ELR (cell line): ENCODE data around the gene AMDHD2.

Source experiments
- DNase-seq: peaks from one replicate; pipeline ENCODE4 v3.0.0-alpha.2; 2015; ENCODE audit warnings: low read depth

Gene AMDHD2

DNA sequence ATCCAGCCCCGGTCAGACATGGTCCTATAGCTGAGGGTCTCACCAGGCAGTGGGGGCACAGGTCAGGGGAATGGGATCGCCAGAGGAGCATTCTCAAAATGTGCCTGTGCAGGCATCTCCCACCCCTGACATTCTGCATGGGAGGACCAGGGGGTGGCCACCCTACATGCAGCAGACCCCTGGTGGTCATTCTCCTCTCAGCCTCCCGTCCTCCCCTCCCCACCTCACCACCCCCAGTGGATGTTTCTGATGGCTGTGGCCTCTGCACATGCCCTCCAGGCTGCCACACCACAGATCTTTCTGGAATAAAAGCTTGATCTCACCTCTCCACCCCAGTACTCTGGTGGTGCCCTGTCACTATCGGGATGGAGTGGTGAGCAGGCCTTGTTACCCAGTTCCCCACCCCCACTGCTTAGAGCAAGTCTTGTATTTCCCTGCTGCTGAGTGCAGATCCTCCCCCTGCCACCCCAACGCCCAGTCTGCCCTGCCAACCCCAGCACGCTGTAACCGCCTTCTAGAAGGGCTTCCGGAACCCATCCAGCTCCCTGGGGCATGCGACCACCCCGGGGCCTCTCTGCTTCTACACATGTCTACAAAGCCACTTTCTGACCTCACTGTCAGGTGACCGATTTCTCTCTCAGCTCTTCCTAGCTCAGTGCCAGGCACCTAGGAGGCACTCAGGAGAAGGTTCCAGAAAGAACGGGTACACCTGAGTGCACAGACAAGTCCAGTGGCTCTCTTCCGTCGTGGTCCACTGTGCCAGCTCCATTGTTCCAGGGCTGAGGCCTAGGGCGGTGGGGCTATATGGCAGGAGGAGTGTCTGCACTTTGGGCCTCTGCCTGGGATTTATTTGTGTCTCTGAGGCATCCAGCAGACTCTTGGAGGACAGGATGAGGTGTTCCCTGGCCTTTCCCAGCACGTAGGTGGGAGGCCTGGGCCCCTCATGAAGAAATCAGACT lies 36.0 kb upstream of the AMDHD2 start:
- DNase-seq, result no peak

DNA sequence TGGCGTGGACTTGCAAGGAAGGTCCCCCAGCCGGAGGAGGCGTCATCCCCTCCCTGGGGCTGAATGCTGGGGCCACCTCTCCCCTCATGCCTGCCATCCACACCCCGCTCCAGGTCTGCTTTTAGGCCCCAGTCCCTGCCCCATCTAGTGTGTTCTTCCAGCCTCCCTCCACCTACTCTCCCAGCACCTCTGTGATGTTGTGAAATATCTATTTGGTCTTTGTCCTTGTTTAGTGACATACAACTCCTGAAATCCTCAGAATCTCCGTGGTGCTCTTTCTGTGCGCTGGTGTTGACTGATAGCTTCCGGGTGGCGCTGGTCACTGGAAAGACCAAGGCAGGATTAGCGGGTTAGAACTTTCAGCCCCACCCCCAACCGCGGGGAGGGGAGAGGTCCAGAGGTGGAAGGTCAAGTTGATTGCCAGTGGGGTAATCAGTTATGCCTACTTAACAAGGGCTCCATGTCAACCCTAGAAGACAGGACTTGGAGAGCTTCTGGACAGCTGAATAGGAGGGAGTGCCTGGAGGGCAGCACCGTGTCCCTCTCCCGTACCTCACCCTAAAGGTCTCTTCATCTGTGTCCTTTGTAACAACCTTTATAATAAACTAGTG lies 35.2 kb upstream of the AMDHD2 start:
- no peak for DNase-seq

GRCh38 chr16:2485811-2486507 lies 34.2 kb upstream of the AMDHD2 start:
- no peak for DNase-seq

- DNase-seq, result no peak
Observed at GRCh38 chr16:2486645-2487516, 33.3 kb upstream of the AMDHD2 start.

DNA sequence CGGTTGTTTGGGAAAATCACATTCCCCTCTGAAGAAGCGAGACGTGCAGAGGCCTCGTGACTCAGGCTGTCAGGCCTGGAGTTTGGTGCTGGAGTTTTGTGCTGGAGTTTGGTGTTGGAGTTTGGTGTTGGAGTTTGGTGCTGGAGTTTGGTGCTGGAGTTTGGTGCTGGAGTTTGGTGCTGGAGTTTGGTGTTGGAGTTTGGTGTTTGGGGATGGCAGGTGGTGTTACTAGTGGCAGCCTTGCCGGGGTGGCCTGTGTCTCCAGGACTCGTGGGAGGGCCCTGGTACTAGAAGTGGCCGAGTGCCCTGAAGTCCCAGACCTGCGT lies 32.7 kb upstream of the AMDHD2 start:
- no peak for DNase-seq

GRCh38 chr16:2487903-2488531 lies 32.2 kb upstream of the AMDHD2 start:
- no peak for DNase-seq

GRCh38 chr16:2489581-2489980 lies 30.6 kb upstream of the AMDHD2 start:
- no peak for DNase-seq

GRCh38 chr16:2490190-2491105 lies 29.7 kb upstream of the AMDHD2 start:
- no peak for DNase-seq

DNA sequence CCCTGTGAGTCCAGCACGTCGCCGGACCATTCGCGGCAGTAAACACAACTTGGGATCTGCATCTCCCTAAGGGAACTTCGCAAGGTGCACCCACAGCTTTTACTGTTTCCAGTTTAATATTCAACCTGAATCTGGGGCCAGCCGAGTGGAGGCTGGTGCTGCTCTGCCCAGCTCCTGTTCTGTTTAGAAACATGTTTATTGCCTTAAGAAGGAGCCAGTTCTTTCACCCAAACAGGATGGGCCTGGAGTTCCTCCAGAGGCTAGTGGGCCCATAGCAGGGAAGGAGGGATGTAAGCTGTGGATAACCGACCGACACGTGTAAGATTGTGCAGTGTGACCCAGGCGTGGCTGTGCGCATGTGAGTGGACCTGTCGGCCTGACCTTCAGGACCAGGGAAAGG lies 27.9 kb upstream of the AMDHD2 start:
- no peak for DNase-seq

- DNase-seq, result no peak
Observed at GRCh38 chr16:2493605-2494004, 26.6 kb upstream of the AMDHD2 start.

DNA sequence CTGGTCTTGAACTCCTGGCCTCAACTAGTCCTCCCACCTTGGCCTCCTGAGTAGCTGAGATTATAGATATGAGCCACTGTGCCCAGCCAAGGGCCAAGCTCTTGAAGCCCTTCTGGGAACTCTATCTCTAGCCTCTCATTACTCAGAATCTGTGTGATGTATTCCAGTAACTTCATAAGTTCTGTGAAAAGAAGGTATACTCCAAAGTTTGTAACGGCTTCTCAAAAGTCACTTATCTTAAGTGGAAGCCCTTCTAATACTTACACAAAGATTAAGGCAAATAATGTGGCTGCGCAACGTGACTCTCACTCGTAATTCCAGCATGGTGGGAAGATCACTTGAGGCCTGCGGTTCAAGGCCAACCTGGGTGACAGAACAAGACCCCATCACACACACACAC lies 25.6 kb upstream of the AMDHD2 start:
- DNase-seq, result no peak

DNA sequence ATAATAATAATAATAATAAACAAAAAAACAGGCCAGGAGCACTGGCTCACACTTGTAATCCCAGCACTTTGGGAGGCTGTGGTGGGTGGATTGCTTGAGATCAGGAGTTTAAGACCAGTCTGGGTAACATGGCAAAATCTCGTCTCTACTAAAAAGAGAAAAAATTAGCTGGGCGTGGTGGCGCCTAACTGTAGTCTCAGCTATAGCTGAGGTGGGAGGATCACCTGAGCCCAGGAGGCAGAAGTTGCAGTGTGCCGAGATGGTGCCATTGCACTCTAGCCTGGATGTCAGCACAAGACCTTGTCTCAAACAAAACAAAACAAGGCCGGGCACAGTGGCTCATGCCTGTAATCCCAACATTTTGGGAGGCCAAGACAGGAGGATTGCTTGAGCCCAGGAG lies 25.1 kb upstream of the AMDHD2 start:
- DNase-seq, result no peak

DNA sequence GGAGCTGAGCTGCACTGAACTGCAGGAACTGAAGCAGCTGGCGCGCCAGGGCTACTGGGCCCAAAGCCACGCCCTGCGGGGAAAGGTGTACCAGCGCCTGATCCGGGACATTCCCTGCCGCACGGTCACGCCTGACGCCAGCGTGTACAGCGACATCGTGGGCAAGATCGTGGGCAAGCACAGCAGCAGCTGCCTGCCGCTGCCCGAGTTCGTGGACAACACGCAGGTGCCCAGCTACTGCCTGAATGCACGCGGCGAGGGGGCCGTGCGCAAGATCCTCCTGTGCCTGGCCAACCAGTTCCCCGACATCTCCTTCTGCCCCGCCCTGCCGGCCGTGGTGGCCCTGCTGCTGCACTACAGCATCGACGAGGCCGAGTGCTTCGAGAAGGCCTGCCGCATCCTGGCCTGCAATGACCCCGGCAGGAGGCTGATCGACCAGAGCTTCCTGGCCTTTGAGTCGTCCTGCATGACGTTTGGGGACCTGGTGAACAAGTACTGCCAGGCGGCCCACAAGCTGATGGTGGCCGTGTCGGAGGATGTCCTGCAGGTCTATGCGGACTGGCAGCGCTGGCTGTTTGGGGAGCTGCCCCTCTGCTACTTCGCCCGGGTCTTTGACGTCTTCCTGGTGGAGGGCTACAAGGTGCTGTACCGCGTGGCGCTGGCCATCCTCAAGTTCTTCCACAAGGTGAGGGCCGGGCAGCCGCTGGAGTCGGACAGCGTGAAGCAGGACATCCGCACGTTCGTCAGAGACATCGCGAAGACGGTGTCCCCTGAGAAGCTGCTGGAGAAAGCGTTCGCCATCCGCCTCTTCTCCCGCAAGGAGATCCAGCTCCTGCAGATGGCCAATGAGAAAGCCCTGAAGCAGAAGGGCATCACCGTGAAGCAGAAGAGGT lies 23.7 kb upstream of the AMDHD2 start:
- DNase-seq, result no peak

- no peak for DNase-seq
Observed at GRCh38 chr16:2497116-2497630, 23.0 kb upstream of the AMDHD2 start.

GRCh38 chr16:2497695-2498484 lies 22.3 kb upstream of the AMDHD2 start:
- DNase-seq, result no peak

DNA sequence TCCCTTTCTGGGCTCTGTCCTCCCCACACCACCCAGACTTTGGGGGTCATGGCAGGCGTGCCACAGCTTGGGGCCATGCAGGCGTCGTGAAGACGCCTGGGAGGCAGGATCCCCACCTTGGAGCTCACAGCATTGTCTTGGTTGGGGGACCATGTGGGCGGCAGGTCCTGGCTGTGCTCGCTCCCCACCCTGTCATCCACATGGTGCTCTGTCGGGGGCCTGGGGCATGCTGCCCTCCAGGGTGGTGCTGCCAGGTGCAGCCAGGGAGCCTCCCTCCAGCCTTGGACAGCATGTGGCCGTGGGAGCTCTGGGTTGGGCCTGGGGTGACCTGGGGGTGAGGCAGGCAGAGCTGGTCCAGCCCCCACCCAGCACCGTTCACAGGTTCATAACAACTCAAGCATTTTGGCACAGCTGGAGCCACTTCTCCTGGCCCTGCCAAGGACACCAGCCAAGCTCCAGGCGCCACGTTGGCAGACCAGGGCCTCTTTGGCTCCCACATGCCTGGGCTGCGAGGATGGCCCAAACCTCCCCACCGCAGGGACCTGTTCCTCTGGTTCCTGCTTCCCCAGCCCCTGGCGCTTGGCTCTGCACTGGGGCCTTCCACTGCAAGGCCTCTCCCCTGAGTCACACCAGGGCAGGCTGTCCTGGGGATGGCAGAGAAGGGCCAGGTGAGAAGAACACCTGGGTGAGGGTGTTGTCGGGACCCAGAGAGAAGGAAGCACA lies 21.5 kb upstream of the AMDHD2 start:
- no peak for DNase-seq

DNA sequence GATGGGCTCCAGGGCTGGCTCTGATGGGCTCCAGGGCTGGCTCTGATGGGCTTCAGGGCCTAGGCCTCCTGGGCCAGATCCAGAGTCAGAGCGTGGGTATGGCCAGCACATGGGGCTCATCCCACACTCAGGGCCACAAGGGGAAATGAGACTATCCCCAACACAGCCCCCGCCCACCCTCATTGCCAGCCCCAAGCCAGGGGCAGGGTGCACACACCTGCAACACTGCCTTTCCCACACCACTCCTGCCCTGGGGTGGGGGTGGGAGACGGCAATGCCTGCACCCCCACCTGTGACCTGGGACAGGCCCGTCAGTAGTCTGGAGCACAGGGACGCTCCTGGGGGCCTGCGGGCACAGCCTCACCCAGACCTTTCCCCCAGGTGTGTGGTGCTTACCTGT lies 20.7 kb upstream of the AMDHD2 start:
- DNase-seq, result no peak
